ENCODE results near the gene TCF4.

TCF4 gene

DNA sequence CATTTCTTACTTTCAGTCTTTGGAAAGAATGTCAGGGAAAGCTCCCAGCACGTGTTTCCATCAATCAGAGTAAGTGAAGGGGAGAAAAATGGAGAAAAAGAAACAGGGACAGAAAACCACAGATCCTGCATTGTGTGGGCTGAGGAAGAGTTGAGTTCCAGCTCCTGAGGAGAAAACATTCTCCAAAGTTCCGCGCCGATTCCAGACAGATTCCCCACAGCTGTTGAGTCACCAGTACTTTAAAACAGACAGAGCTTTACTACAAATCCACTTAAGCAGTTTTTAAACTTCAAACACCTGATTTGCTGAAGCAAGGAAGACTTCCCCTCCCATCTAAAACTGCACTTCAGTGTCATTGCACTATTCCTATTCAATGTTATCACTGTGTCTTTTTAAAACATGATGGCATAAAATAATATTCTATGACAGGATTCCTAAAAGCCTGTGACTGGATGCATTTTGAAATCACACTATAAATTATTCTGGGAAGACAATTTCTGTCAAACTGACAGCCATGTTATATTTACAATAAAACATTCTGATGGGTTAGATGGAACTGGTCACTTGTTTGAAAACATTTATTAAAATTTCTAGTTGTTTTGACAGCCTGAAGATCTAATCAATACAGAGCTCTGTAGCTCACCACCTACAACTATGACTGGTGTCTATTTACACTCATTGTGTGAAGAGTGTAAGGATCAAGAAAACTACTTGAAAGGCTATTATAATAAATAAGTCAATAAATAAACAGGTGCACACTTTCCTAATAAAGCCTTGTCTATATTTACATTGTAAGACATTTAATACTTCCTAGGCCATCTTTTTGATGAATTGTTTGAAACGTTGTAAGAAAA is 40.9 kb downstream of the TCF4 start:
- DNase-seq (ENCODE audit: low read depth in 2 of 2, low spot score in 1 of 2), result no peak

DNA sequence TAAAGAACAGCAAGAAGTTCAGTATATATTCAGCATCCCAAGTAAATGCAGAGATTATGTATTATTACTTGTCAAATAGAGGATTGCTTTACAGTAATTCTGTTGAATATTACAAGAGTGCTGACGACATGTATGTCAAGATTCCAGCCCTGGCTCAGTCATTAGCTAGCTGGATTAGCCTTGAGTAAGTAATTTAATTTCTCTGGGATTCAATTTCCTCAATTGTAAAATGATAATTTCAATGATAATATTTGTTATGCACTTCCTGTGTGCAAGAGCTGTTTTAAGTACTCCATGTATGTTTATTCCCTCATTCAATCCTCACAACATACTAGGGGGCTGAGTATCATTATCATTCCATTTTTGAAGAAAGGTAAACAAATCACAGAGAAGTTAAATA is 44.0 kb downstream of the TCF4 start:
- DNase-seq (ENCODE audit: low read depth in 2 of 2, low spot score in 1 of 2), result no peak

DNA sequence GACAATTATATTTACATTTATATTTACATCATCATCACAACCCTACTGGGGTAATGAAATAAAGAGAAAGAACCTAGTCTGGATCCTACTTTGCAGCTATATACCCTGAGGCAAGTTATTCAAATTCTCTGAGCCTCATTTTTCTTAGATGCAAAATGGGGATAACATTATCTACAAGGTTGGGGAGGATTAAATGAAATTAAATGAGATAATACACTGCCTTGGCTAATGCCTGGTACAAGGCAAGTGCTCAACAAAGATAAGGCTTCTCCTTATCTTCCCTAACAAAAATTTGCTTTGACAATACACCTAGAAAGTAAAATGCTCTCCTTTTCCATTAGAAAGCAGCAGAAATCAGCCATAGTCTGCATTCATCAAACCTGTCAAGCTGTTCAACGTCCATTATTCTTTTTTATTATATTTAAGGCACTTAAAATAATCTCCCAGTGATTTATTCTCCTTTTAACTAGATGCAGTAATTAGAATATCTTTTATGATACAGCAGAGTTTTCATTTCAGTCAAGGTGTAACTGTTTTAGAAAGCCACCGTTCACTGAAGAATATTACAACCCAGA is 44.8 kb downstream of the TCF4 start:
- no peak for DNase-seq (ENCODE audit: low read depth in 2 of 2, low spot score in 1 of 2)

DNA sequence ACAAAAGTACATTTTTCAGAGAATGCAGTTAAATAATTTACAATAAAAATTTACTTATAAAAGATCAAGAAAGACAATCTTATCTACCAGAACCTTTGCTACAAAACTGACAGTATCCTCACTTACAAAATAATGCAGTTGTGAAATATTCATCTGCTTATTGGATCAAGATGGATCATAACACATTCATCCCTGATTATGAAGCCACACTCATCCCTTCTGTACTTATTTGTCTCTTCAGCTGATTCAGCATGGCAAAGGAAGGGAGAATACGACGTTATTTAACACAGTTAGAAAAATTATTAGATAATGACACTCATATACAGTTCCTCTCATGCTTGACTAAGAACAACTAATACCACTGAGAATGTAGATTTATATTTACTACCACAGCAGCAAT is 46.4 kb downstream of the TCF4 start:
- no peak for DNase-seq (ENCODE audit: low read depth in 2 of 2, low spot score in 1 of 2)

DNA sequence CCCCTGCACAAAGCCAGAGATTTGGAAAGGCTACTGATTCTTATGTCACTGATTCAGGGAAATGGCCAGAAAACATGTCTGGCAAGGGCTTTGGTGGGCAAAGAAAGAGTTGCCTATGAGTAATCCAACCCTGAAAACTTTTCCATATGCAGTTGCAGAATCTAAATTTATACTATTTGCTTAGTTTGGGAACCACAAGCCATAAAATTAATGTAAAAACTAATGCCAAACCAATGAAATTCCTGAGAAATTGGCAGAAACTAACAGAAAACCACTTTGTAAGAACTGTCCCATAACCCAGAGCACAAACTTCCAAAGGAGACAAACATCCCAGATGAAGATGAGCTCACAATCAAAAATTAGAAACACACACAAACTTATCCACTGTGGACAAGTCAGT is 48.8 kb downstream of the TCF4 start:
- DNase-seq (ENCODE audit: low read depth in 2 of 2, low spot score in 1 of 2), result no peak

DNA sequence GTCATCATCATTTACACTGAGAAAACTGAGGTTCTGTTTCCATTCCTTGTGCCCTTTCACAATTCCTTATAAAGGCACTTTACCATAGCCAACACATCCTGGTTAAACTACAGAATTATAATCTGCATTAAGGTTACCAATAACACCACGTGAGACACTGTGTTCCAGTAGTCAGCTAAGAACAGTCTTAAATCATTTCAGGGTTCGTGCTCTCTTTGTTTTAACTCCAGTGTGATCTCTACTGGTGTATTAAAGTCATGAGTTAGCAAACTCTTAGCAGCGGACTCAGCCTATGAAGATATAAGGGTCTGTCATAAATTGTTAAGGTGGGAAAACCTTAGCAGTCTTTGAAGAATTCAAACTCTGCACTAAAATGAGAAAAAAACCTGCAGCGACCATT is 53.0 kb downstream of the TCF4 start:
- no peak for DNase-seq (ENCODE audit: low read depth in 2 of 2, low spot score in 1 of 2)

DNA sequence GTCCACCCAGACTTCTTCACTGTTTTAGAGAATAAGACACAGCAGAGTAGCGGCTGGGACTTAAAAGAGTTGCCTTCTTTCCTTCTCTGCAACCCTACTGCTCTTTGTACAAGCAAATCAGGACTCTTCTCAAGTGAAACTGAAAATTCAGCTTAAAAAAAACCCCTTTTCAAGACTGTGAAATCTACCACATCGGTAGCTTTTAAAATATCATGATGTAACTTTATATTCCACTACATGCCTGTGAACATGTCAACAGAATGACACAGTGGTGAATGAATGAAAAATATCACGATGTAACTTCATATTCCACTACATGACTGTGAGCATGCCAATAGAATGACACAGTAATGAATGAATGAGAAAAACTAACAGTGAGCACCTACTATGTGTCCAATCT is 53.4 kb downstream of the TCF4 start:
- no peak for DNase-seq (ENCODE audit: low read depth in 2 of 2, low spot score in 1 of 2)

DNA sequence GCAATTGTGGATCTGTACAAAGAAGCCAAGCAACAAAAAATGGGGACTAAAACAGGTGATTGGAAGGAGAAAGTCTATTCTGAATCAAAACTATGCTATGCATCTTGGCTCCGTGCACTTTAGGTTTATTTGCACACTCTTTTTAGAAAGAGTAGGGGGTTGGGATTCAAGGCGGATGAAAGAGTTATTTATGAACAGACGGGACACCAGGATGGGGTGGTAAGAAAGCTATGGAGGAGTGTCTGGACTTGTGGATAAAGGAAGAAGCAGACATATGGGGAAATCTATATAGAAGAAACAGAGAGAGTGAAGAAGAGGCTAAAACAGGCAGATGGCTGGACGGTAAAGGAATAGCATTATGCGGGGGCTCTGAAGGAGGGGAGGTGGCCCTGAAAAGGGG is 57.8 kb downstream of the TCF4 start:
- no peak for DNase-seq (ENCODE audit: low read depth in 2 of 2, low spot score in 1 of 2)

DNA sequence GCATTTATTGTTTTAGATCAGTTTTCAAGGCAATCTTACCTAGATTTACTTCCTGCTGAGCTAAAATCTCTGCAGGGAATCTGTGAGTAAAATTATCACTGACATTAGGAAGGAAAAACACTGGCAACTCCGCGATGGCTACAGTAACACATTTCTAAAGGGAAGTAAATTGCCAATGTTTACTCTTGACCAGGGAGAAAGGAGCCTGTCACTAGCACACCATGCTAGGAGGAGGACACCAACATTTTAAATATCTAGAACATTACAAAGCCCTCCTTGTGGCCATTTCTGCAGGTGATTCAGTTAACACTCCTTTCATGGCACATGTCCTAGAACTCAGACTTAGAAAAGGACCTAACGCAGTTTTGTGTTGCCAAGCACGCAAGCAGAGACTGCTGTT is 58.4 kb downstream of the TCF4 start:
- DNase-seq (ENCODE audit: low read depth in 2 of 2, low spot score in 1 of 2), result no peak

DNA sequence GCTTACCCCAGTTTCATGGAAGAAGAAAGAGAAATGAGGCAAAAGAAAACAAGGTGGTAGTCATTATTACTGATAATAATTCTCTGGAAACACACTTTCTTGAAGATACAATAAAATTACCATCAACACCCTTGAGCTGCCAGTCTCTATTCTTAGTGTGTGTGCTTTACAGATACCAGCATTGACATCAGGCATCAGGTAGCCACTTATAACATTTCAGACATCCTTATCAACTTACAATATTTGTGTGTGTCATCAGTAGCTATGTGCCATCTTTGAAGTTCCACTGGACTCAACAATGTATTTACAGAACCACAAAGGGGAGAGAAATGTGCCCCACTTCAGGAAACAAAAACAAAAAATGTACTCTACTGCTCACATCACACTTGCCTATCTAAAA is 62.1 kb downstream of the TCF4 start:
- DNase-seq (ENCODE audit: low read depth in 2 of 2, low spot score in 1 of 2), result no peak

DNA sequence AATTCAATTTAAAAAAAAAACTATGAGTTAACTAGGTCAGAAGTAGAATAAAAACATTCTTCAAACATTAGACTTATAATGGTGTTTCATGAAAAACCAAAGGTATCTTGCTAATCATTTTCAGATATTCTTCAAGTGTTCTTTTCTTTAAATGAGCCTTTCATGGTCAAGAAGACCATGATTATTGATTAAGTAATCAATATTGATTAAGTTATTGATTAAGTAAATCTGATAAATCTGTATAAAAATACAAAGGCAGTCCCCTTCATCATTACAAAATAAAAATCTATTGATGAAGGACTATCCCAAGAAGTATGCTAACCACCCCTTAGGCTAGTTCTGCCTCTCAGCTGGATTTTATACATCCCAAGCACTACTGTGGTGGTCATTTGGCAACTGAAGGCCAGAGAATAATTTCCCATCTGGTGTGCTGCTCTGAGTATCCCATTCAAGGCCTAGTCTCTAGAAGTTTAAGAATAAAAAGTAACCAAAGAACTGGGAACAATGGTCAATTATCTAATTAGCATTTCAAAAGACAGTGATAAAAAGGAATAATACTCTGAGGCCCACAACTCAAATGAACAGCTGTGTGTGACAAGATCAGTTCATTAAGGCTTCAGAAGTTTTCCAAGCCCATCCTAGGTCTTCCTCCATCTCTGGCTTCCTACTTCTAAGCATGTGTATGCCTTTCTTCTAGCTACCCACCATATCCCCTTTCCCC is 63.5 kb downstream of the TCF4 start:
- no peak for DNase-seq (ENCODE audit: low read depth in 2 of 2, low spot score in 1 of 2)

DNA sequence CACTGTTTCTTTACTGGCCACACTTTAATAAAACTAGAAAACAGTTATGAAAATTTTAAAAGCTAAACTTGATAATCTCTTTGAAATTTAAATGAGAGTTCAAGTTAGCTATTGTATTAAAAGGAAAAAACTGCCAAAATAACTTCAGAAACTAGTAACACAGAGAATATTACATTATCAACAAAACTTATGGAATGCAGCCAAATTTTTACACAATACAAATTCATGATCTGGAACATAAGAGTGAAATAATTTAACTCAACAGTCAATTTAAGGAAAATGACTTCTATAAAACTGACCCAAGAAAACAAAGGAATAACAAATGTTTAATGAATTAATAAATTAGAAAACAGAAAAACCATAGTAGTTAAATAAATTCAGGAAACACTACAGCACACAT is 65.0 kb downstream of the TCF4 start:
- no peak for DNase-seq (ENCODE audit: low read depth in 2 of 2, low spot score in 1 of 2)

DNA sequence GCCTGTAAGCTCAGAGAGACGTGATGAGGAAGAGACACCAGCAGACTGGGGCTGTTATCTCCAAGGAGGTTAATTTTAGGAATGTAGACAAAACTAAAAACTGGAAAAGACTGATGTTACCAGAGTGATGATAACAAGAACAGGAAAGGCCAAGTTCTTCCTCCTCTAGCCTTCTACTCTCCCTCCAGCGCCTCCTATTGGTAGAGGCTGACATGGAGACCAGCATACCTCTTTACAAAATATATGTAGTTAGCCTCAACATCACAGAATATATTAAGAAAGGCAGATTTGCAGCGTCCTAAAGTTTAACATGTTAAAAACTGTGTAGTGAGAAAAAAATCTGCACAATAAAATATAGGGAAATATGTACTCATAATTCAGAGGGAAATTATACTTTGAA is 66.0 kb downstream of the TCF4 start:
- DNase-seq (ENCODE audit: low read depth in 2 of 2, low spot score in 1 of 2), result no peak

DNA sequence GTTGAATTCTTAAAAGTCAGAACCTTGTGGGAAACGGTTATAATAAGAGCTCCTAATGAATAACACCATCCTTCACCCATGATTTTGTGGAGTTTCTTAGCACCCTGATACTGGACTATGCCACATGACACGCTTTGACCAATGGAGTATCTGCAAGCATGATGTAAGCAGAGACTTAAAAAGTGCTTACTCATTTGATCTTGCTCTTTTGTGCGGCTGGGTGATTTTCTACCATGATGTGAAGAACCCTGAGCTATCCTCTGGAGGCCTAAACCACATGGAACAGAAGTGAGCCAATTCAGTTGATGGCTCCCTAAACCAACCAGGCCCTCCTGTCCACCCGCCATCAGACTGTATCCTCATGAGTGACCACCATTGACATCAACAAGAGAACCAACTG is 70.9 kb downstream of the TCF4 start:
- DNase-seq (ENCODE audit: low read depth in 2 of 2, low spot score in 1 of 2), result no peak

DNA sequence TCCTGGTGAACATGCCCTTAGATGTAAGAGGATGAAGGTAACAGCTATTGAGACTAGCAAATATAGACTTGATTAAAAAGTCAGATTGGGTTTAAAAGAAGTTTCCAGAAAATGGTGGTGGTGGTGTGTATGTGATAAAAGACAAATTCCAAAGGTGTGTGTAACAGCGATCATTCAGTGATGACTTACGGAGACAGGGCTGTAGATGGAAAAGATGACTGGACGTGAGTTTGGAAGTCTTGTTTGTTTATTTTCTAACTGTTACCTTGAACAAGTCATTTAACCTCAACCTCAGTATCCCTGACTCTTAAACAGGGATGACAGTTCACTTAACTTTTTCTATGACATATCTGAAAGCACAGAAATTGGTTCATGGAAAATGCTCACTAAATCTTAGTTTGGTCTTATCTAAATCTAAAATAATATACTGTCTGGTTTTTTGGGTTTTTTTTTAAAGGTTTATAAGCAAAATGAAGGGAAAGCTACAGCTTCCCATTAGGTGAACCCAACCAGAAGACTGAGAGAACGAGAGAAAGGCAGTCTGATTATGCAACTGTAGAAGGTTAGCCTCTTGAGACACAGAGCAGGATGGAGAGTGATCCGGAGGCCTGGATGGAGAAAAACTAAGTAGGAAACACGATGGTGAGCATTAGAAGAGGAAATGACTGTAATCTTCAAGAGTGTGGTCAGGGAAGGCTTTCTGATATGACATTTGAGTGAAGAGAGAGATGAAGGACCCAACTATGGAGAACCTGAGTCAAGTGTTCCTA is 71.9 kb downstream of the TCF4 start:
- DNase-seq (ENCODE audit: low read depth in 2 of 2, low spot score in 1 of 2), result no peak

DNA sequence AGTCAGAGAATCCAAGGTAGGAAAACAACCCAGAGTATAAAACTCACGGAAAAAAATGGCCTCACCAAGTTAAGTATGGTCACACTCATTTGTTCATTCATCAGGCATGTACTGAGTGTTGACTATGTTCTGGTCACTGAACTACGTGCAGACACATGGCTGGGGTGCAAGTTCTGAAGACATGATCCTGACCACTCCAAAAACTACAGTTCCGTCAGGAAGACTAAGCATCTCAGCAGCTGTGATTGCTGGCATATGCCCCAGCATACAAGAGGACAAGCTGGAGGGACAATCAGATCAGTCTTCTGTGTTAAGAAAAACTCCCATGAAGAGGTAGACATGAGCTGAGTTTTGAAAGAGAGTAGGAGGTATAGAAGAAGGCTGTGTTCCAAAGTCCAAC is 72.8 kb downstream of the TCF4 start:
- DNase-seq (ENCODE audit: low read depth in 2 of 2, low spot score in 1 of 2), result no peak

DNA sequence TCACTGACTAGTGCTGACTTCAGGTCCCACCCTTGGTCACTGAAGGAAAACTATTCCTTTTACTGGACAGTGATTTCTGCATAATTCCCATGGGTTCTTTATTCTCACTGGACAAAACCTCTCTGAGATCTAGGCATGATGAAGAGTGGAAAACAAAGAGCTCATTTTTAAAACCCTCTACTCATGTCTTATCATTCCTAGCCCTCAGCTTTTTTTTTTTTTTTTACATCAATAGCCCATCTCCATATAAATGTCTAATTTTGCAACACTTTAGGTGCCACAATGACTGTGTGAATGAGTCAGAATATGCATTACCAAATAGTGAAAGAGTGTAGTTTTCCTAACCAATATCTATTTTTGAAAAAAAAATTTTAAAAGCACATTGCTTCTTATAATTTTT is 74.8 kb downstream of the TCF4 start:
- no peak for DNase-seq (ENCODE audit: low read depth in 2 of 2, low spot score in 1 of 2)

DNA sequence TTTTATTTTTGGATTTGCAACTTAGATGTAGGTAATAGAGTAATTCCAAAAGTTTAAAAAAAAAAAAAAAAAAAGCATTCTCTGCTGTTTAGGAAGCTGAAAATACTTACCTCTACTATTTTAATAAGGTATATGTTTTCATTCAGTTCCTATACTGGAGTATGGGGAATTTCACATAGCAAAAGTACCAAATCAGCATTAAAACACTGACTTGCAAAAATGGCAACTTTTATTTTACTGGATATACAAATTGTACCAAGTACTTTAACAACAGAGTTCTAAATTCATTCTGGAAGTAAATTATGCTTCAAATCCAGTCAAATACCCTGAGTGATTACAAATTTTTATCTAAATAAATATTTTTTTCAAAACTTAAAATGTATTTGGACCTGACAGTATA is 76.7 kb downstream of the TCF4 start:
- no peak for DNase-seq (ENCODE audit: low read depth in 2 of 2, low spot score in 1 of 2)

DNA sequence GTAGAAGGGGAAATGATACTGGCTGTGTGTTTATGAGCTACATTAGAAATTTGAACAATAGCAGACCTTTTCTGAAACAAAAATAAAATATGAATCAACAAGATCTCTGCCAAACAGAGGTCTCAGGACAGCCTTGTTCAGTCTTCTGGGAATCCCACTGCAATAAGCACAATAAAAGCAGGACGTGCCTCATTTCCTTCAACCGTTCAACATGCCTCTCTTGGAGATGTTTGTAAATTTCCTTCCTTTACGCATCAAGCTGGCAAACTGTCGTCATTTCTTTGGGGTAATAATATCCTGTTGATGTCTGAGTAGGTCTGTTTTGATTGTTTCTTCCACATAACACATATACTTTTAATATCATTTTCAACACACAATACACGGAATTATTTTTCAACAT is 77.2 kb downstream of the TCF4 start:
- DNase-seq (ENCODE audit: low read depth in 2 of 2, low spot score in 1 of 2), result no peak

DNA sequence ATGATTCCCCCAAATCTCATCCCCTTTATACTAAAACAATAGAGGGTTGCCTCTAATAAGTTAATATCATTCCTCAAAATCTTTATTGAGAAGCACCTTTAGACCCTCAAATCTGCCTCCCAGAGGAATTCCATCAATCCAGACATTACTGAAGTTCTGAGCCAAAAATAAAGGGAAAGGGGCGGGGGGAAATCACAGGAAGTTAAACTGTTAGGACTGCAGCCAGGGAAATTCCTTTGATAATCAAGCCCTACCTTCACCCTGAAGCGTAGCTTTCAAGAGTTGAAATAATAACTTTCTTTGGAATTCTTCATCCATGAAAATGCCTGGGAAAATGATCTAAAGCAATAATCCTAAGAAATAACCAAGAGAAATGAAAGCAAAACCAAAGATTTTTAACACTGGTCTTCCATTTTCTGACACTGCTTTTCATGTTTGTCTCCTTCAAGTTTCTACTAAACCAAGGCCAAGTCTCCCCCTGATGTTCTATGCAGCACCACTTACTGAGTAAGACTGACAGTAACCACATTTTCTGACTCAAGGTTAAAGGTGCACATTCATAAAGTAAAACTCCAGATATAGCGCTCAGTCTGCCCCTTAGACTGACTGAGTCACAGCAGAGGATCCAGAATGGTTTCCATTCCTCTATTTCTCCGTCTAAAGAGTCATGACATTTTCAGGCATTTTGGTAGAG is 78.2 kb downstream of the TCF4 start:
- DNase-seq (ENCODE audit: low read depth in 2 of 2, low spot score in 1 of 2), result no peak

DNA sequence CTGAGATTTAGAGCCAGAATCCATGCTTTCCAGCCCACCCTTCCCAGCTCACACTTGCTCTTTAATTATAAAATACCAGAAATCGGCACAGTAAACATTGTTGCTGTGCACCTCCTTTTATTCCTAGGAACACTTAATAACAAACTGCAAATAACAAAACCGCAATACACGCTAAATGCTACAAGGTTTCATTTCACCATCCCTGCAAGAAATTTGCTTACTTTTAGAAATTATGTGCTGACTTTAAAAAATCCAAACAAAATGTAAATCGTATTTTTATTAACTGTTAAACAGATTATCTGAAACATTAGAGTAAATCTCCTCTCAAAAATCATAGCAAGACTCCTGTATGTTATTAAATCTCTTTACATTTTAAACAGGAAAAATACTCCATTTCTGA is 79.3 kb downstream of the TCF4 start:
- DNase-seq (ENCODE audit: low read depth in 2 of 2, low spot score in 1 of 2), result no peak

All from stimulated activated CD8-positive, alpha-beta memory T cell treated with anti-CD3 and anti-CD28 coated beads, Interleukin-4, amount 100 ng/mL, for 1 hour (primary cell).